Skeletal muscle satellite cell (primary cell): Measurements from ENCODE around the gene WNT16.

Experiments used
- H3K27me3 ChIP-seq: 2 replicates; pipeline ENCODE4 v1.7.0; 2013; ENCODE audit warnings: low read length; ENCODE audit not compliant: control insufficient read depth, insufficient read depth
- H3K36me3 ChIP-seq: 2 replicates; pipeline ENCODE4 v1.7.0; 2013; ENCODE audit warnings: mild to moderate bottlenecking, control low read depth, low read length; ENCODE audit not compliant: insufficient read depth
- H3K4me1 ChIP-seq: 2 replicates; pipeline ENCODE4 v1.7.0; 2013; ENCODE audit warnings: low read length; ENCODE audit not compliant: control insufficient read depth, insufficient read depth
- H3K4me2 ChIP-seq: 2 replicates; pipeline ENCODE4 v1.7.0; 2013; ENCODE audit warnings: mild to moderate bottlenecking, low read length
- H3K4me3 ChIP-seq: 2 replicates; pipeline ENCODE4 v1.7.0; 2013; ENCODE audit warnings: low read length
- H3K9ac ChIP-seq: 2 replicates; pipeline ENCODE4 v1.7.0; 2013; ENCODE audit warnings: mild to moderate bottlenecking, low read depth, low read length, moderate library complexity
- H3K9me3 ChIP-seq: replicated peaks from 2 replicates; pipeline ENCODE4 v1.7.0; 2013; ENCODE audit warnings: mild to moderate bottlenecking, control low read depth, low read length

WNT16 gene

DNA sequence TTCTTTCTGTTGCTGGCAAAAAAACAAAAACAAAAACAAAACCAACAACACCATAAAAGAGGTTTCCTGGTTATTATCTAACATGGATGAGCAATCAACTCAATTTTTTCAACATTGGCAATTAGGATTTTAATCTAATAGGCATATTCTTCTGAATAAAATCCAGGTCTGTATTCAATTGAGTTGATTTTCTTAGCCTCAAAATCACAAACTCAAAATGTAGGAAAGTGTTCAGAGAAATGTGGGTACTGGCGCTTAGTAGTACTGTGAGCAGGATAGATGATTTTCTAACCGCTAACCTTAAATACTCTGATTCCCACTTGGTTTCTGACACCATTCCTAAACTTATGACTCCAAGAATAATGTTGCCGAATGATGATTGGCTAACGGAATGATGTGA, 5.6 kb downstream of the WNT16 start:
- peaks cover 5% of the 10 kb centered on the region for H3K4me1 ChIP-seq
- peaks cover 5% of the 10 kb centered on the region for H3K27me3 ChIP-seq

DNA sequence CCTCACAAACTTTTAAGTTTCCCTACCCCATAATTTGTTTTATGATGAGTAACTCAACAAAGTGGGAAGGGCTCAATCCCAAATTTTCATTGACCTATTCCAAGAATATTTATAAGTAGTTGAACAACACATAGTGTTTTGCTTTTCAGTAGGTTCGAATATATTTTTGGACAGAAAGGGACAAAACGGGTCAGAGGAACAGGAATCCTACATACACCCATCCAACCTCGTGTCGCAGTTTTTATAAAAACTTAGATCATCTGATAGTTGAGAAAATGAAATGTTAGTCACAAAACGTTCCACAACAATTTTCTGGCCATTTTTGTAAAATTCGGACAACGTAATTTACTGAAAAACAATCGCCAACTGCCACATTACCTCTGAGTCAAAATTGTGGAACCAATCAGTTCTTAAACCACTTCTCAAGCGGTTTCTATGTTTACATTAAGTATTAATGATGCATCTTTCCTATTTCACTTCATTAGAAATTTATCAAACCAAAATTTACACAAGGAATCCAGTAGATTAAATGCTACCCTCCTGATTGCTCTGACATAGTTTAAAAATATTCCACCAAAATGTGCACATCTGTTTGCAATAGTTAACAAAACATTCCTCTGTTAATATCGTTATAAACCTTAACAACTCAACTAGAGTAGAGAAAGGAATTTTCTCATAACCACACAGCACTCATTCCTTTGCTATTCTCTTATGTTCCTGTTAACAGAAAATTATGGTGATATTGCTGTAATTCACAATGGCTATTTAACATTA, 6.3 kb downstream of the WNT16 start:
- H3K9ac ChIP-seq: no peak overlapping the region
- H3K4me3 ChIP-seq: no peak overlapping the region
- no peaks in the 10 kb centered on the region for H3K9me3 ChIP-seq
- H3K4me2 ChIP-seq: no peak overlapping the region
- H3K36me3 ChIP-seq: no peaks in the 10 kb centered on the region
- no peaks in the 10 kb centered on the region for H3K4me1 ChIP-seq
- H3K27me3 ChIP-seq: no peaks in the 10 kb centered on the region

More for the DNA sequence above, 5.6 kb downstream of the WNT16 start:
- H3K4me3 ChIP-seq: no peak overlapping the region
- no peak overlapping the region for H3K9ac ChIP-seq
- H3K4me2 ChIP-seq: no peak overlapping the region
- no peaks in the 10 kb centered on the region for H3K9me3 ChIP-seq
- no peaks in the 10 kb centered on the region for H3K36me3 ChIP-seq

- Histone ChIP-seq H3K4me3 (no peak overlapping the region), H3K27me3 (no peaks in the 10 kb centered on the region), H3K4me2 (no peak overlapping the region), H3K9ac (no peak overlapping the region), H3K4me1 (no peaks in the 10 kb centered on the region), H3K9me3 (no peaks in the 10 kb centered on the region), H3K36me3 (no peaks in the 10 kb centered on the region)
Observed at GRCh38 chr7:121336579-121336978, 7.8 kb downstream of the WNT16 start.

DNA sequence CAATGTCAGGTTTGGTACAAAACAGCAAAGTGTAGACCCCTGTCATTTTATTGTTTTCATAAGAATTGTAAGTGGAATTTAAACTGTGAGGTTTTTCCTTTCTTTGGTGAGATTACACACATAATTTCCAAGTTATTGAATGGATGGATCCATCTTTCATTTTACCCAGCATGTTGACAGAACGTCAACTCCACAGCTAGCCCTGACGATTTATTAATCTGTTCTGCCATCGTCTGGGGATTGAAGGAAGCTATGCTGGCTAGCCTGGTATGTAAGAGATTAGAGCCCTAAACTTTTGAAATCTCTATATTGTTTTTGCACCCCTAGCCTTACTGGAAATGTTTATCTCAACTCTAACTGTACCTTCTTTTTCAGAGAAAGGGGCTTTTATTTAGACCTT, 8.6 kb downstream of the WNT16 start:
- Histone ChIP-seq H3K9me3 (no peaks in the 10 kb centered on the region), H3K27me3 (no peaks in the 10 kb centered on the region), H3K36me3 (no peaks in the 10 kb centered on the region), H3K4me3 (no peak overlapping the region), H3K9ac (no peak overlapping the region), H3K4me1 (peaks cover 4% of the 10 kb centered on the region), H3K4me2 (no peak overlapping the region)

DNA sequence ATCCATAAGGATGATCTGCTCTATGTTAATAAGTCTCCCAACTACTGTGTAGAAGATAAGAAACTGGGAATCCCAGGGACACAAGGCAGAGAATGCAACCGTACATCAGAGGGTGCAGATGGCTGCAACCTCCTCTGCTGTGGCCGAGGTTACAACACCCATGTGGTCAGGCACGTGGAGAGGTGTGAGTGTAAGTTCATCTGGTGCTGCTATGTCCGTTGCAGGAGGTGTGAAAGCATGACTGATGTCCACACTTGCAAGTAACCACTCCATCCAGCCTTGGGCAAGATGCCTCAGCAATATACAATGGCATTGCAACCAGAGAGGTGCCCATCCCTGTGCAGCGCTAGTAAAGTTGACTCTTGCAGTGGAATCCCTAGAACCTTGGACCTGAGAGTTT, 10.3 kb downstream of the WNT16 start:
- Histone ChIP-seq H3K36me3 (no peaks in the 10 kb centered on the region), H3K9ac (no peak overlapping the region), H3K27me3 (no peaks in the 10 kb centered on the region), H3K9me3 (no peaks in the 10 kb centered on the region), H3K4me3 (no peak overlapping the region), H3K4me2 (no peak overlapping the region), H3K4me1 (peaks cover 11% of the 10 kb centered on the region)

- peaks cover 6% of the 10 kb centered on the region for H3K36me3 ChIP-seq
- no peak overlapping the region for H3K9ac ChIP-seq
- no peak overlapping the region for H3K4me2 ChIP-seq
- no peak overlapping the region for H3K4me3 ChIP-seq
- H3K9me3 ChIP-seq: no peaks in the 10 kb centered on the region
- peaks cover 11% of the 10 kb centered on the region for H3K4me1 ChIP-seq
- no peaks in the 10 kb centered on the region for H3K27me3 ChIP-seq
Observed at GRCh38 chr7:121341933-121342332, 13.1 kb downstream of the WNT16 start.

- H3K36me3 ChIP-seq: peaks cover 12% of the 10 kb centered on the region
- H3K27me3 ChIP-seq: no peaks in the 10 kb centered on the region
- no peak overlapping the region for H3K9ac ChIP-seq
- H3K4me1 ChIP-seq: peaks cover 11% of the 10 kb centered on the region
- H3K4me3 ChIP-seq: no peak overlapping the region
- H3K4me2 ChIP-seq: no peak overlapping the region
- H3K9me3 ChIP-seq: no peaks in the 10 kb centered on the region
Observed at GRCh38 chr7:121342631-121343030, 13.8 kb downstream of the WNT16 start.

DNA sequence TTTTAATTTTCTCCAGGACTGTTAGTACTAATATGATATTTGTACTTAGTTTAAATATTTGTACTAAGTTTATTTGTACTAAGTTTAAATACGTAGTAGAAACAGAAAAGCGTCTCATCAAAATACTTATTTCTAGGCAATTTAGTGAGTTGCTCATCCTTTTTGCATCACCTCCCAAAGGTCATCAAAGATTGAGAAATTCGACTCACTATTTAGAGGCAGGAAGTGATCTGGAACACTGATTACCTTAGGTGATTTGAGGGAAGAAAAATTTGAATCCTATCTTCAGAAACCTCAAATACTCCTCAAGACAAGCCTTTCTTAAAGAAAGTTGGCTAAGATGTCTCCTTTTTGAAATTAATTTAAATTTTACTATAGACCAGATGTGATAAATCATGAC, 14.5 kb downstream of the WNT16 start:
- H3K36me3 ChIP-seq: peaks cover 12% of the 10 kb centered on the region
- H3K4me2 ChIP-seq: no peak overlapping the region
- no peak overlapping the region for H3K9ac ChIP-seq
- no peaks in the 10 kb centered on the region for H3K27me3 ChIP-seq
- peaks cover 11% of the 10 kb centered on the region for H3K4me1 ChIP-seq
- no peaks in the 10 kb centered on the region for H3K9me3 ChIP-seq
- no peak overlapping the region for H3K4me3 ChIP-seq

GRCh38 chr7:121344093-121344492, 15.3 kb downstream of the WNT16 start:
- no peak overlapping the region for H3K4me3 ChIP-seq
- peaks cover 11% of the 10 kb centered on the region for H3K4me1 ChIP-seq
- peaks cover 12% of the 10 kb centered on the region for H3K36me3 ChIP-seq
- H3K4me2 ChIP-seq: no peak overlapping the region
- H3K9me3 ChIP-seq: no peaks in the 10 kb centered on the region
- H3K27me3 ChIP-seq: no peaks in the 10 kb centered on the region
- no peak overlapping the region for H3K9ac ChIP-seq

DNA sequence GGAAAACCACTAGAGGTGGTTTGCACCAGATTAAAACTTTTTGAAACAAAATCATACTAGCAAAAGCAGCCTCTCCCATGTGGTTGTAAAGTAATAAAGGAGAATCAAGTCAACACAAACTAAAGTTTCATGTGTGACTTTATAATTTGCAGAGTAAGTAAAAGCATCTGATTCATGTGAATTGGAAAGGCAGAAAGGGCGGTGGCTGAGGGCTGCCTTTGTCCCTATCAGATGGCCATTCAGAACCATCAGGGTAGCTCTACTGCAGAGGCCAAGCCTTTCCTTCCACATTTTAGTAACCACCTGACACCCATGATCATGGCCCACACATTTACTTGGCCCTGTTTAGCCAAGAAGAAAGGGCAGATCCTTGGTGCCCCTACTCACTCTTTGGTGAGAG, 15.7 kb downstream of the WNT16 start:
- Histone ChIP-seq H3K27me3 (no peaks in the 10 kb centered on the region), H3K4me3 (no peak overlapping the region), H3K9ac (no peak overlapping the region), H3K4me1 (peaks cover 11% of the 10 kb centered on the region), H3K36me3 (peaks cover 12% of the 10 kb centered on the region), H3K9me3 (no peaks in the 10 kb centered on the region), H3K4me2 (no peak overlapping the region)

DNA sequence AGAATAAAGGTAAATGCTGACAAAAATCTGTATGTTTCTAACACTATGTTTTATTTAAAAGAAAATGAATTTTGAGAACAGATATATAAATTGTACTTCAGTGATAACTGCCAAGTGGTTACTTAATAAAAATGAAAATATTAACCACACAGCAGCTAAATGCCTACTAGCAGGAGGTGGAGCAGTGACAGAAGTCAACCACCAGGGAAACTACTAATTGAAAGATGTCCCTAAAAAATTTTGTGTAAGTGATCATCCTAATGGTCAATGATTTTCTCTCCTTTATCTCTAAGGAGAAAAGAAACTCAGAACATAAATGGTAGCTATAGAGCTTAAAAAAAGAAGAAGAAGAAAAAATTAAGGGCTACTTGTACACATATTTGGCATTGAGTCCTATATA, 22.9 kb downstream of the WNT16 start:
- Histone ChIP-seq H3K4me2 (no peak overlapping the region), H3K9ac (no peak overlapping the region), H3K9me3 (no peaks in the 10 kb centered on the region), H3K4me1 (no peaks in the 10 kb centered on the region), H3K36me3 (peaks cover 57% of the 10 kb centered on the region), H3K27me3 (no peaks in the 10 kb centered on the region), H3K4me3 (no peak overlapping the region)

GRCh38 chr7:121352323-121352722, 23.5 kb downstream of the WNT16 start:
- no peaks in the 10 kb centered on the region for H3K9me3 ChIP-seq
- H3K9ac ChIP-seq: no peak overlapping the region
- H3K4me3 ChIP-seq: no peak overlapping the region
- peaks cover 57% of the 10 kb centered on the region for H3K36me3 ChIP-seq
- H3K4me2 ChIP-seq: no peak overlapping the region
- H3K27me3 ChIP-seq: no peaks in the 10 kb centered on the region
- H3K4me1 ChIP-seq: no peaks in the 10 kb centered on the region
